Hematopoietic multipotent progenitor cell treated with erythropoietin and hydrocortisone succinate and interleukin-3 and kit ligand, for 8 days (in vitro differentiated cells): ENCODE results near the gene TEX14.
"Not testable (repeated sequence)": the region's sequence is repeated elsewhere in the genome, so short reads cannot be mapped to it uniquely, and the experiment has no call there.

ENCODE experiments used
- DNase-seq: peaks from one replicate; pipeline ENCODE4 v3.0.0-alpha.2; 2015

TEX14 gene

DNA sequence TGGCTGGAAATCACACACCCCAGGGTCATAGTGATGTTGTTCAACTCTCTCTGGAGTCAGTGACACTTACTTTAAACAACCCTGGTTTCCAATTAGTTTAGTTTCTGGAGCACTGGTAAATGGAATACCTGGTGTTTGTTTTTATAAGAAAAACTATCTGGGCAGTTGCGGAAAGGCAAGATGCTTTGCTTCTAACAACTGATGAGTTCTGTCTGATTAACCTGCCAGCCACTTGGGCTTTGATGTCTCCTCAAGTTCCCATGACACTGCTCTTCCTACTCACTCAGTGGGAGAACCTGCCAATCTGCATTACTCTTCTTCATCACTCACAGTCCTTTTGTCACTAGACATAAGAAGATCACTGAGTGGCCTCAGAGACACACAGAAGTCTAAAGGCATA is 98.7 kb downstream of the TEX14 start:
- DNase-seq, result no peak

DNA sequence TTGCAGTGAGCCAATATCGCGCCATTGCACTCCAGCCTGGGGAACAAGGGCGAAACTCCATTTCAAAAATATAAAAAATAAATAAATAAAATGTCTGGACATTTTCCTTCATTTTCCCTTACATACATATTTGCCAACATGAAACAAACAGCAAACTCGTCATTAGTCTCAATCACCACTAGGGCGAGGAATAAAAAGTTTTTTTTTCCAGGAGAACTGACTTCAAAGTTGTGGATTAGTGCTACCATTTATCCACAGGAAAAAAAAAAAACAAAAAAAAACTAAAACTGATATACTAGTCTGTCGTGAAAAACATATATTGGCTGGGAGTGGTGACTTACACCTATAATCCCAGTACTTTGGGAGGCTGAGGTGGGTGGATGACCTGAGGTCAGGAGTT is 100.4 kb downstream of the TEX14 start:
- no peak for DNase-seq

DNA sequence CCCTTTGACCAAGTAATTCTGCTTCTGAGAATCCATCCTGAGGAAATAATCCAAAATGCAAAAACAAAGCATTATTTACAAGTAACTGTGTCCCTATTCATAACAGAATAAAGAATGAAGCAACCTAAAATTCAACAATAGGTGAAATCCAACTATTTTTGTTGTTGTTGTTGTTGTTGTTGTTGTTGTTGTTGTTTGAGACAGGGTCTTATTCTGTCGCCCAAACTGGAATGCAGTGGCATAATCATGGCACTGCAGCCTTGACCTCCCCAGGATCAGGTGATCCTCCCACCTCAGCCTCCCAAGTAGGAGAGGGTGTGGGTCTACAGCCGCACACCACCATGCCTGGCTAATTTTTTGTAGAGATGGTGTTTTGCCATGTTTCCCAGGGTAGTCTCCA is 101.5 kb downstream of the TEX14 start:
- no peak for DNase-seq

DNA sequence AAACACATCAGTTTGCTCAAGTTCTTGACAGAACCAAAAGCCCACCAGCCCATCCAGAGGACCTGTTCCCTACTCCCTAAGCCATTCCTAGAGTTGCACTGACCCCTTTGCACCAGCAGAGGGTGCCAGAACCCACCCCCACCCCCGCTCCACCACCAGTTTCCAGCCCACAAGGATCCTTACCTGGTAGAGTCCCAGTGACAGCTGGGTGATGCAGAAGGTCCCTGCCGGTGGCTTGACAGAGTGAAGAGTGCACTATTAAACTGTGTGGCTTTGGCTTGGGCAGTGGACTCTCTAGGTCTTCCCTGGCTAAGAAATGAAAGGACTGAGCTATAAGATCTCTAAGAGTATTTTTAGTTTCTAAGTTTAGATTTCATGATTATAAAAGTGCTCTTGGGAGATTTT is 104.1 kb downstream of the TEX14 start:
- peak; percentile 60 for DNase-seq

DNA sequence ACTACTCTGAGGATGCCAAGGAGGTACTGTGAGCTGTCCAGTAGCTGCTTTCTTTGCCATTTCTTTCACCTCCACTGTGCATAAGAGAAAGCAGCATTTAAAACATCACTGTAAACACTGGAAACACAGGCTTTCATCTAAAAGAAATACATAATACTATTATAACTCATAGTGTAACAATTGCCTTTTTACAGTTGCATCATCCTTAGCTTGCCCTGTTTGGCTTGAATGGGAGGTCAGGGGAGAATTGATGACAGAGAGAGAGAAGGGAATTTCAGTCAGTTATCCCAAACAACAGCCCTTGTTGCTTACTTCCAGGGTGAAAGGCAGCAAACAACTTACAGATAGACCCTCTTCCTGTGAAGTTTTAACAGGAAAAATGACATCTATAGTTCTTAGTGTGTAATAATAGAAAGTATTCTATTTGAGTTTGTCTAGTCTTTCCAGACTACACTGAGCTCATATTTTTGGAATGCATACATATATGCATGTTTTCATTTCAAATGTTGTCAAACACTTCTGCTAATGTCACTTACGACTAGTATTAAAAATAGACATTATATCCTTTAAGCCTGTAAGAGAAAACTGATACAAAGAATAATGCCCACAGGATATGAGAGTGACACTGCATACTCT is 105.7 kb downstream of the TEX14 start:
- DNase-seq, result no peak

DNA sequence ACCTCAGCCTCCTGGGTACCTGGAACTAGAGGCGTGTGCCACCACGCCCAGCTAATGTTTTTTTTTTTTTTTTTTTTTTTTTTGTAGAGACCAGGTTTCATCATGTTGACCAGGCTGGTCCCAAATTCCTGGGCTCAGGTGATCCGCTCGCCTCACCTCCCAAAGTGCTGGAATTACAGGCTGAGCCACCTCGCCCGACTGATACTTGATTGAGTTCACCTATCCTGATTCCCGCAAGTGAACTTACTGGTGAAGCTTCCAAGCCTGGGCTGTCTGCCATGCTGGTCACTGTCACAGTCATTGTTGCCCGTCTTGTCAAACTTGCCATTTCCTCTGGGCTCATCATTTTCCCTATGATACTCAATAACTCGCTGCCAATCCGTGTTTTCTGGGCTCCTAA is 106.3 kb downstream of the TEX14 start:
- DNase-seq, result no peak

- DNase-seq, result no peak
Observed at GRCh38 chr17:58583486-58583885, 108.4 kb downstream of the TEX14 start.

DNA sequence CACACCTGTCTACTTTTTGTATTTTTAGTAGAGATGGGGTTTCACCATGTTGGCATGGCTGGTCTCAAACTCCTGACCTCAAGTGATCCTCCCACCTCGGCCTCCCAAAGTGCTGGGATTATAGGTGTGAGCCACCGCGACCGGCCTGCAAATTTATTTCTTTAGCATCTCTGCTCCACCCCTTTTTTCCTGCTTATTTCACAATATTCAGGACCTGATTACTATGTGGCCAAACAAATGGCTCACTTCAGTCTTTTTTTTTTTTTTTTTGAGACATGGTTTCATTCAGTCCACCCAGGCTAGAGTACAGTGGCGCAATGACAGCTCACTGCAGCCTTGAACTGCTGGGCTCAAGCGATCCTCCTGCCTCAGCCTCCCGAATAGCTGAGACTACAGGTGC is 109.1 kb downstream of the TEX14 start:
- DNase-seq, result not testable (repeated sequence)

GRCh38 chr17:58580671-58581070 is 111.2 kb downstream of the TEX14 start:
- DNase-seq, result no peak

DNA sequence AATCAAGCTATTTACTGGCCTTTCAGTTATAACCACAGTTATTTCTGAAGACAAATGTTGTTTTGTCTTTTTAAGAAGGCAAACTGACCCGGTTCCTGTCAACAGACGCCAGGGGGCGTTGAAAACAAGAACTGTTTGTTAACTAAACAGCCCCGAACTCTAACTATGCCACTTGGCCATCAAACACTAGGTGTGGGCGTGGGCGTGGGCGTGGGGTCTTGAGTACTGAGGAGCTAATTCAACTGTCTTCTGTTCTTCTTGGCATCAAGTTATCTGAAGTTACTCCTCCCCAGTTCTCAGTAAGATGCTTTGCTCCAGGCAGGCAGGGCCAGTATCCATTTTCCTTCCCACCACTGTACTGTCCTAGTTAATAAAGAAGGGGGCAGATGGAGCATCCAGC is 114.1 kb downstream of the TEX14 start:
- DNase-seq, result peak; percentile 78

DNA sequence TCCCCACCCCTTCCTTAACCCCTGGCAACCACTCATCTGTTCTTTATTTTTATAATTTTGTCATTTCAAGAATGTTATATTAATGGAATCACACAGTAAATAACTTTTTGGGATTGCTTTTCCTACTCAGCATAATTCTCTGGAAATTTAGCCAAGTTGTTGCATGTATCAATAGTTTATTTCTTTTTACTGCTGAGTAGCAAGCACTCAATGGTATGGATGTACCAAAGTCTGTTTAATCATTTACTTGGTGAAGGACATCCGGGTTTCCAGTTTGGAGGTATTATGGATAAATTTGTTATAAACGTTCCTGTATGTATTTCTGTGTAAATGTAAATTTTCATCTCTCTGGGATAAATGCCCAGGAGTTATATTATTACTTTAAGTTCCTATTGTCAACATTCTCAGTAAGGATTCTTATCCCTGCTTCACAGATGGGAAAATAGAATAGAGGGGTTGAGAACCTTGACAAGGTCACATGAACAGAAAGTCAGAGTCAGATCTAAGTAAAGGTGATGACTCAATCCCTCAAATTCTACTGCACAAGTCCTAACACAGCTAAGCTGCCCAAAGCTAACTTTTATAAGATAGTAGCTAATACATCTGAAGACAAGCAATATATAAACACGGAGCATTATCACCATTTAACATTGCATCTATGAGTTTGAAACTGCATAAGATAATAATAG is 115.0 kb downstream of the TEX14 start:
- no peak for DNase-seq

DNA sequence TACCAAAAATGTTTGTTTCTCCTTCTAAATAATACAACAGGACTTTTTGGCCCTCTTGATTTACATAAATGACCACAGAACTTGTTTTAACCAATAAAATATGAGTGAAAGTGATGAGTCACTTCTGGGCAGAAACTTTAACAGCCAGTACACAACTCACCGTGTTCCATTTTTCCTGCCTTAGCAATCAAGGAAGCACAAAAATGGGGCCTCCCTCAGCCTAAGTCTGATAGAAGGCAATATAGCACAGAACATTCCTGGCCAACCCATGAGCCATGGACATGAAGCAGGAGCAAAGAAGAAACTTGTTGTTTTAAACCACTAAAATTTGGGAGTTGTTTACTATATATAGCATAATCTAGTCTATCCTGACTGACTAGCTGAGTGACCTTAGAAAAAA is 116.3 kb downstream of the TEX14 start:
- DNase-seq, result peak; percentile 47

- no peak for DNase-seq
Observed at GRCh38 chr17:58574025-58574424, 117.8 kb downstream of the TEX14 start.

- DNase-seq, result peak; percentile 17
Observed at GRCh38 chr17:58572846-58573245, 119.0 kb downstream of the TEX14 start.

DNA sequence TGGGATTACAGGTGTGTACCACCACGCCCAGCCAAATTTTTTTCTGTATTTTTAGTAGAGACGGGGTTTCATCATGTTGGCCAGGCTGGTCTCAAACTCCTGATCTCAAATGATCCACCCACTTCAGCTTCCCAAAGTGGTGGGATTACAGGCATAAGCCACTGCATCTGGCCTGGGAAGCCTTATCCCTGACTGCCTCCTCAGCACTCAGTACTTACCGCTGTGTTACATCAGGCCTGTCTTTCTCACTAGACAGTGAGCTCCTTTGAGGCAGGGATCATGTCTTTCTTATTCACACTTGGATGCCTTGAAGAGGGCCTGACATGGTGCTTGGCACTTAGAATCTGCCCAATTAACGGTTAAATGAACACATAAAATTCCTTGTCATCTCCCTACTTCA is 121.1 kb downstream of the TEX14 start:
- no peak for DNase-seq

GRCh38 chr17:58569196-58569595 is 122.6 kb downstream of the TEX14 start:
- DNase-seq, result no peak

- no peak for DNase-seq
Observed at GRCh38 chr17:58568044-58568799, 123.6 kb downstream of the TEX14 start.

GRCh38 chr17:58565389-58566311 is 126.2 kb downstream of the TEX14 start:
- DNase-seq, result no peak

DNA sequence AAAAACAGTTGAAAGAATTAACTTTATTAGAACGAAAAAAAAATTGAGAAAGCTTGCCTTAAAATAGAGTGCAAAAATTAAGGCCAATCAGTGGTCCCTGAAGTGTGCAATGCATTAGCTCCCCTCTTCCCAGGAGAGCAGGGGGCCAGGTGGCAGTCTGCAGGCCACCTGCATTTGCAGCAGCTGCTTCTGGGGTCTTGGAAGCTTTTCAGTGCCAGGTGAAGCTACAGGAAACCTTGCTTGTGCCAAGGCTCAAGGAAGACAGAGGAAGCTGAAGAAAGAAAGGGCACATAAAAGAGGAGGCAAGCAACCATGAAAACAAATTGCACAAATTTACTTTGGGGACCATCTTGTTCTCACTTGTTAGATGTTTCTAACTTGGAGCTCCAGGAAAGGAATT is 126.9 kb downstream of the TEX14 start:
- DNase-seq, result no peak

- DNase-seq, result no peak
Observed at GRCh38 chr17:58564243-58564642, 127.6 kb downstream of the TEX14 start.

DNA sequence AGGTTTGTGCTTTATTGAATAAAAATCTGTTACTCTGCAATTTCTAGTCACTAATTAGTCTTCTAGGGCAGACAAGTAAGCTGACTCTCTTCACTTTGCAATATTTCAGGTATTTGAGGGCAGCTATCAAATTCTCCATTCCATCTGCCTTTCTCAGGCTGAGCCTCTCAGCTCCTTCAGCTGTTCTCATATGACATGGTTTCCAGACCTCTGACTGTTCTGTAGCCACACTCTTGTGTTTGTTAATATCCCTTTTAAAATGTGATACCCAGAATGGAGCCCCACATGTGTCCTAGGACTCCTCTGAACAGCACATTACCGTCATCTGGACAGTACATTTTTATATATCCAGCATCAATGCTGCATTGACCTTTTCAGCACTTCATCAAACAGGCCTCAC is 131.3 kb downstream of the TEX14 start:
- no peak for DNase-seq

- DNase-seq, result no peak
Observed at GRCh38 chr17:58557981-58558380, 133.9 kb downstream of the TEX14 start.

GRCh38 chr17:58556833-58557250 is 135.0 kb downstream of the TEX14 start:
- DNase-seq, result no peak
